WTC11 (cell line): ENCODE results near the gene ACYP2. TPM values are rescaled to one million over a fixed set of nuclear protein-coding genes. Genes with fewer than 3 reads are reported as not detected.

Experiments
- ATAC-seq: fragments of 200-7000 bp; cut with Tn5 transposase; 2 replicates; pipeline ENCODE4 v1.10.0; 2021; ENCODE audit warnings: mild to moderate bottlenecking, moderate library complexity
- CTCF ChIA-PET: fragments of 300-600 bp; sonication (Branson Sonifier 250); formaldehyde crosslinking; loops from one replicate; lab custom pipeline; 2021; ENCODE audit warnings: antibody characterized with exemption; lab: Charles Lee
- POLR2A ChIA-PET: fragments of 350-600 bp; sonication (Branson Sonifier 250); formaldehyde crosslinking; loops from one replicate; lab custom pipeline; 2021; ENCODE audit warnings: antibody characterized with exemption; lab: Charles Lee
- DNase-seq: peaks from one replicate; pipeline ENCODE4 v3.0.0; 2021; ENCODE audit warnings: low spot score
- H3K27ac Mint-ChIP-seq: 2 replicates; pipeline ENCODE4 v1.8.0; 2021; ENCODE audit warnings: mixed read lengths
- H3K27me3 Mint-ChIP-seq: 2 replicates; pipeline ENCODE4 v1.8.0; 2021; ENCODE audit warnings: low read depth, mild to moderate bottlenecking, moderate library complexity, mixed read lengths
- H3K36me3 Mint-ChIP-seq: 2 replicates; pipeline ENCODE4 v1.8.0; 2021; ENCODE audit warnings: mixed read lengths
- H3K4me1 Mint-ChIP-seq: 2 replicates; pipeline ENCODE4 v1.8.0; 2022; ENCODE audit warnings: mixed read lengths
- H3K4me3 Mint-ChIP-seq: 2 replicates; pipeline ENCODE4 v1.8.0; 2021; ENCODE audit warnings: mild to moderate bottlenecking, moderate library complexity, mixed read lengths
- H3K9me3 Mint-ChIP-seq: 2 replicates; pipeline ENCODE4 v1.8.0; 2021; ENCODE audit warnings: mixed read lengths
- ATF1 ChIP-seq: sonication (generic); formaldehyde crosslinking; IDR thresholded peaks from 2 replicates; pipeline ENCODE4 v1.8.1; 2023; ENCODE audit warnings: mild to moderate bottlenecking, moderate library complexity, missing genetic modification reagents
- FOXK1 ChIP-seq: sonication (generic); formaldehyde crosslinking; IDR thresholded peaks from 2 replicates; pipeline ENCODE4 v1.8.0; 2022; ENCODE audit warnings: mild to moderate bottlenecking, moderate library complexity, missing genetic modification reagents
- FOXP1 ChIP-seq: sonication (generic); formaldehyde crosslinking; IDR thresholded peaks from 2 replicates; pipeline ENCODE4 v1.8.0; 2022; ENCODE audit warnings: missing genetic modification reagents, mild to moderate bottlenecking, moderate library complexity, borderline replicate concordance
- MYBL2 ChIP-seq: sonication (generic); formaldehyde crosslinking; IDR thresholded peaks from 2 replicates; pipeline ENCODE4 v1.8.1; 2023; ENCODE audit warnings: mild to moderate bottlenecking, moderate library complexity, missing genetic modification reagents
- NR2C2 ChIP-seq: sonication (generic); formaldehyde crosslinking; IDR thresholded peaks from 2 replicates; pipeline ENCODE4 v1.8.0; 2022; ENCODE audit warnings: mild to moderate bottlenecking, missing genetic modification reagents
- NR3C1 ChIP-seq: sonication (generic); formaldehyde crosslinking; conservative IDR thresholded peaks from 2 replicates; pipeline ENCODE4 v1.8.1; 2023; ENCODE audit warnings: low read depth, mild to moderate bottlenecking, missing genetic modification reagents
- RELA ChIP-seq: sonication (generic); formaldehyde crosslinking; IDR thresholded peaks from 2 replicates; pipeline ENCODE4 v1.8.1; 2022; ENCODE audit warnings: missing genetic modification reagents, mild to moderate bottlenecking, borderline replicate concordance
- SOX15 ChIP-seq: fragments of 250-450 bp; sonication (Bioruptor Pico); IDR thresholded peaks from 2 replicates; pipeline ENCODE4 v1.9.0; 2021; ENCODE audit warnings: mild to moderate bottlenecking
- SP1 ChIP-seq: sonication (generic); formaldehyde crosslinking; conservative IDR thresholded peaks from 2 replicates; pipeline ENCODE4 v1.8.1; 2022; ENCODE audit warnings: missing genetic modification reagents
- TEAD1 ChIP-seq: sonication (generic); formaldehyde crosslinking; IDR thresholded peaks from 2 replicates; pipeline ENCODE4 v1.8.0; 2022; ENCODE audit warnings: mild to moderate bottlenecking, missing genetic modification reagents
- TP53 ChIP-seq: sonication (generic); formaldehyde crosslinking; IDR thresholded peaks from 2 replicates; pipeline ENCODE4 v1.8.1; 2023; ENCODE audit warnings: mild to moderate bottlenecking, missing genetic modification reagents
- ZBTB21 ChIP-seq: sonication (generic); formaldehyde crosslinking; IDR thresholded peaks from 2 replicates; pipeline ENCODE4 v1.8.1; 2023; ENCODE audit warnings: mild to moderate bottlenecking, missing genetic modification reagents, borderline replicate concordance
- total RNA-seq: library from RNA; stranded (reverse); gene quantifications from 3 replicates; pipeline ENCODE4 v1.2.3, GENCODE V29; 2021
- TF ChIP-seq, protein P1 (sequence below): sonication (generic); formaldehyde crosslinking; IDR thresholded peaks from 2 replicates; pipeline ENCODE4 v1.8.1; 2022; ENCODE audit warnings: missing genetic modification reagents, borderline replicate concordance
- TF ChIP-seq, protein P2 (sequence below): sonication (generic); formaldehyde crosslinking; IDR thresholded peaks from 2 replicates; pipeline ENCODE4 v1.8.1; 2023; ENCODE audit warnings: mild to moderate bottlenecking, missing genetic modification reagents, moderate library complexity
- TF ChIP-seq, protein P3 (sequence below): sonication (generic); formaldehyde crosslinking; IDR thresholded peaks from 2 replicates; pipeline ENCODE4 v1.8.0; 2022; ENCODE audit warnings: mild to moderate bottlenecking, missing genetic modification reagents
- TF ChIP-seq, protein P4 (sequence below): sonication (generic); formaldehyde crosslinking; IDR thresholded peaks from 2 replicates; pipeline ENCODE4 v1.8.1; 2023; ENCODE audit warnings: mild to moderate bottlenecking, missing genetic modification reagents, moderate library complexity
- TF ChIP-seq, protein P5 (sequence below): sonication (generic); formaldehyde crosslinking; IDR thresholded peaks from 2 replicates; pipeline ENCODE4 v1.8.1; 2022; ENCODE audit warnings: low read depth, mild to moderate bottlenecking, moderate library complexity, missing genetic modification reagents, borderline replicate concordance

Gene ACYP2
- total RNA-seq, 1 experiment from 2014 or later: 4.4 TPM

DNA sequence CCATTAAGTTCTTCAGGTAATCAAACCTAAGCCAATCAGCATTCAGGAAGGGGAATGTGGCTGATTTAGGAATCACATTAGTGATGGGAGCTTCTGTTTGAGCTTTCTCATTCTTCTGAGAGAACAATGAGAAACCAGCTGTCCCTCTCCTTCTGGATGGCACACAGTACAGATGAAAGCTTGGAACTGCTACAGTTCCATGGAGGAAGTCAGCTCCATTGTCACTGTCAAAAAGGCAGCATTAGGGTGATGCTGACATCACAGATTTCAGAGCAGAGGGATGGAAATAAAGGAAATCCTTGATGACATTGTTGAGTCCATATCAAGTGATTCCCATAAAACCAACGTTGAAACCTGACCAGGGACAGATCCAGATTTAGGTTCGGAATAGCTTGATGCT is 36.1 kb upstream of the ACYP2 start:
- TF ChIP-seq, protein P1, sequence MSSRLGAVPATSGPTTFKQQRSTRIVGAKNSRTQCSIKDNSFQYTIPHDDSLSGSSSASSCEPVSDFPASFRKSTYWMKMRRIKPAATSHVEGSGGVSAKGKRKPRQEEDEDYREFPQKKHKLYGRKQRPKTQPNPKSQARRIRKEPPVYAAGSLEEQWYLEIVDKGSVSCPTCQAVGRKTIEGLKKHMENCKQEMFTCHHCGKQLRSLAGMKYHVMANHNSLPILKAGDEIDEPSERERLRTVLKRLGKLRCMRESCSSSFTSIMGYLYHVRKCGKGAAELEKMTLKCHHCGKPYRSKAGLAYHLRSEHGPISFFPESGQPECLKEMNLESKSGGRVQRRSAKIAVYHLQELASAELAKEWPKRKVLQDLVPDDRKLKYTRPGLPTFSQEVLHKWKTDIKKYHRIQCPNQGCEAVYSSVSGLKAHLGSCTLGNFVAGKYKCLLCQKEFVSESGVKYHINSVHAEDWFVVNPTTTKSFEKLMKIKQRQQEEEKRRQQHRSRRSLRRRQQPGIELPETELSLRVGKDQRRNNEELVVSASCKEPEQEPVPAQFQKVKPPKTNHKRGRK (CRISPR knock-in tag): no peak
- TF ChIP-seq TP53: no peak
- no peak for TF ChIP-seq FOXP1
- no peak for TF ChIP-seq ZBTB21
- TF ChIP-seq RELA: no peak
- no peak for TF ChIP-seq MYBL2
- TF ChIP-seq, protein P2, sequence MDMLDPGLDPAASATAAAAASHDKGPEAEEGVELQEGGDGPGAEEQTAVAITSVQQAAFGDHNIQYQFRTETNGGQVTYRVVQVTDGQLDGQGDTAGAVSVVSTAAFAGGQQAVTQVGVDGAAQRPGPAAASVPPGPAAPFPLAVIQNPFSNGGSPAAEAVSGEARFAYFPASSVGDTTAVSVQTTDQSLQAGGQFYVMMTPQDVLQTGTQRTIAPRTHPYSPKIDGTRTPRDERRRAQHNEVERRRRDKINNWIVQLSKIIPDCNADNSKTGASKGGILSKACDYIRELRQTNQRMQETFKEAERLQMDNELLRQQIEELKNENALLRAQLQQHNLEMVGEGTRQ (CRISPR knock-in tag): no peak
- TF ChIP-seq SP1 (CRISPR knock-in tag): no peak
- TF ChIP-seq, protein P3, sequence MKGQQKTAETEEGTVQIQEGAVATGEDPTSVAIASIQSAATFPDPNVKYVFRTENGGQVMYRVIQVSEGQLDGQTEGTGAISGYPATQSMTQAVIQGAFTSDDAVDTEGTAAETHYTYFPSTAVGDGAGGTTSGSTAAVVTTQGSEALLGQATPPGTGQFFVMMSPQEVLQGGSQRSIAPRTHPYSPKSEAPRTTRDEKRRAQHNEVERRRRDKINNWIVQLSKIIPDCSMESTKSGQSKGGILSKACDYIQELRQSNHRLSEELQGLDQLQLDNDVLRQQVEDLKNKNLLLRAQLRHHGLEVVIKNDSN (CRISPR knock-in tag): no peak
- TF ChIP-seq, protein P4, sequence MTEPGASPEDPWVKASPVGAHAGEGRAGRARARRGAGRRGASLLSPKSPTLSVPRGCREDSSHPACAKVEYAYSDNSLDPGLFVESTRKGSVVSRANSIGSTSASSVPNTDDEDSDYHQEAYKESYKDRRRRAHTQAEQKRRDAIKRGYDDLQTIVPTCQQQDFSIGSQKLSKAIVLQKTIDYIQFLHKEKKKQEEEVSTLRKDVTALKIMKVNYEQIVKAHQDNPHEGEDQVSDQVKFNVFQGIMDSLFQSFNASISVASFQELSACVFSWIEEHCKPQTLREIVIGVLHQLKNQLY (CRISPR knock-in tag): no peak
- no peak for TF ChIP-seq SOX15 (CRISPR knock-in tag)
- no peak for TF ChIP-seq FOXK1
- TF ChIP-seq NR3C1 (CRISPR knock-in tag): no peak
- DNase-seq (no peak), ATAC-seq (no peak)
- Mint-ChIP-seq H3K27ac (no peak overlapping the region), H3K4me1 (no peaks in the 10 kb centered on the region), H3K27me3 (no peaks in the 10 kb centered on the region), H3K4me3 (no peak overlapping the region), H3K36me3 (no peaks in the 10 kb centered on the region), H3K9me3 (no peaks in the 10 kb centered on the region)
- ChIA-PET POLR2A (interaction anchor here (1.0 kb wide), 1 partner anchor 22 kb away, joined by 3 read pairs; no protein-coding TSS in a partner anchor), CTCF (interaction anchor here (0.6 to 1.2 kb wide), 3 partner anchors 24 to 274 kb away, joined by 3 to 4 read pairs (median 3); no protein-coding TSS in a partner anchor)

DNA sequence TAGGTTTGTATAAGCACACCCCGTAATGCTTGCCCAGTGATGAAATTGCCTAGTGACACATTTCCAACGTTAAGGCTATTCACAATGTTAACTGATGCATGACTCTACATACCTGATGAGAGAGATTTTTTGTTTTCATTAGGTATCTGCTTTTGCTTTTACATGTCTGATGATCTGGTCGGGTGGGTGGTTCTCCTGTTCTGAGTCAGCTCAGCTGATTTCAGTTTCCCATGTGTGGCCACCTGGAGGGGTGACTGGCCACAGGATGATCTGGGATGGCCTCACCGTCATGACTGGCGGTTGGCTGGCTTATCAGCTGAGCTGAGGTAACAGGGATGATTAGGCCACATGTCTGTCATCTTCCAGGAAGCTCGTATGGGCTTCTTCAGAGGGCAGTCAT is 33.8 kb upstream of the ACYP2 start:
- CTCF ChIA-PET: no interaction called here
- H3K27ac Mint-ChIP-seq: no peak overlapping the region

DNA sequence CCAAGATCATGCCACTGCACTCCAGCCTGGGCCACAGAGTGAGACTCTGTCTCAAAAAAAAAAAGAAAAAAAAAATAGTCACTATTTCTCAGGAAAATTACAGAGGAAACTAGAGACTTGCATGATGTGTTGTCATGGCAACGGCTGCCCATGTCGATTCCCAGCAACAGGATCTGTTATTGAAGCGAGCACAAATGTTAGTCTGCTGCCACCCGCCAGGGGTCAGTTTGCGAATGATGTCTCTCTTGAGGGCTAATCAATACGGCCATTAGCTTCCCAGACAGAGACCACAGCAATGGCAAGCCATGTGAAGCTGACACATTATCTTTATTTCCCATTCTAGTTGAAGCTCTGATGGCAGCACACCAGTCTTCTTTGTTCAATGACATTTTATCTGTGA is 32.4 kb upstream of the ACYP2 start:
- POLR2A ChIA-PET: interaction anchor here (0.8 kb wide), 1 partner anchor 10 kb away, joined by 3 read pairs; no protein-coding TSS in a partner anchor
- ATAC-seq: 0 out of 2 replicates have a peak, but pooled peaks have one; percentile 38
- no peak overlapping the region for H3K27ac Mint-ChIP-seq

More for the DNA sequence above, 33.8 kb upstream of the ACYP2 start:
- no peaks in the 10 kb centered on the region for H3K9me3 Mint-ChIP-seq
- H3K36me3 Mint-ChIP-seq: no peaks in the 10 kb centered on the region
- H3K27me3 Mint-ChIP-seq: no peaks in the 10 kb centered on the region
- no peak overlapping the region for H3K4me3 Mint-ChIP-seq
- POLR2A ChIA-PET: no interaction called here
- TF ChIP-seq NR2C2 (no peak), TP53 (no peak), TEAD1 (CRISPR knock-in tag) (no peak)
- TF ChIP-seq, protein P5, sequence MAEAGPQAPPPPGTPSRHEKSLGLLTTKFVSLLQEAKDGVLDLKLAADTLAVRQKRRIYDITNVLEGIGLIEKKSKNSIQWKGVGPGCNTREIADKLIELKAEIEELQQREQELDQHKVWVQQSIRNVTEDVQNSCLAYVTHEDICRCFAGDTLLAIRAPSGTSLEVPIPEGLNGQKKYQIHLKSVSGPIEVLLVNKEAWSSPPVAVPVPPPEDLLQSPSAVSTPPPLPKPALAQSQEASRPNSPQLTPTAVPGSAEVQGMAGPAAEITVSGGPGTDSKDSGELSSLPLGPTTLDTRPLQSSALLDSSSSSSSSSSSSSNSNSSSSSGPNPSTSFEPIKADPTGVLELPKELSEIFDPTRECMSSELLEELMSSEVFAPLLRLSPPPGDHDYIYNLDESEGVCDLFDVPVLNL (CRISPR knock-in tag): no peak
- no peak for DNase-seq
- H3K4me1 Mint-ChIP-seq: no peaks in the 10 kb centered on the region
- ATAC-seq: no peak

More for the DNA sequence above, 32.4 kb upstream of the ACYP2 start:
- Mint-ChIP-seq H3K9me3 (no peaks in the 10 kb centered on the region), H3K4me3 (no peak overlapping the region), H3K4me1 (no peaks in the 10 kb centered on the region), H3K27me3 (no peaks in the 10 kb centered on the region), H3K36me3 (no peaks in the 10 kb centered on the region)
- DNase-seq: peak; percentile 22
- TF ChIP-seq ATF1 (CRISPR knock-in tag): no peak
- CTCF ChIA-PET: no interaction called here
